HG03575 (cell line): ENCODE results near the gene PIEZO1.

ENCODE experiments used
- ATAC-seq: cut with Tn5 transposase; IDR thresholded peaks from one replicate; pipeline ENCODE4 v1.9.1; 2021; ENCODE audit not compliant: unreplicated experiment, insufficient number of reproducible peaks, low FRiP score; ENCODE audit errors: extremely low read depth

Gene PIEZO1

DNA sequence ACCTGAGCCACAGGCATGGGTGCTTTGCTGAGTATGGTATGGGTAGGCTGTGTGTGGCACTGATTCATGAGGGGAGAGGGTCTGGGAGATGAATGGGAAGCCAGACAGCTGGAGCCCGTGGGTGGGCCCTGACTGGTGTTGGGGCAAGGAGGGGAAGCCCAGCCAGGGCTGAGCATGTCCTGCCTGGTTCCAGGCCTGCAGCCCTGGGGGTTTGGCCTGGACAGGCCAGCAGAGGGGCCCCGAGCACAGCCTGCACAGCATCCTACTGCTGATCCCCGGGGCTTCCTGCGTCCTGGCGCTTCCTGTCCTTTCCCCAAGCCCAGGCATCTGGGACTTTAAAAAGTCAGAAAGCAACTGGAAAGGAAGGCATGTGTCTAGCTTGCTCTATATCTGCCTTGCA is 117.6 kb downstream of the PIEZO1 start:
- no peak for ATAC-seq

DNA sequence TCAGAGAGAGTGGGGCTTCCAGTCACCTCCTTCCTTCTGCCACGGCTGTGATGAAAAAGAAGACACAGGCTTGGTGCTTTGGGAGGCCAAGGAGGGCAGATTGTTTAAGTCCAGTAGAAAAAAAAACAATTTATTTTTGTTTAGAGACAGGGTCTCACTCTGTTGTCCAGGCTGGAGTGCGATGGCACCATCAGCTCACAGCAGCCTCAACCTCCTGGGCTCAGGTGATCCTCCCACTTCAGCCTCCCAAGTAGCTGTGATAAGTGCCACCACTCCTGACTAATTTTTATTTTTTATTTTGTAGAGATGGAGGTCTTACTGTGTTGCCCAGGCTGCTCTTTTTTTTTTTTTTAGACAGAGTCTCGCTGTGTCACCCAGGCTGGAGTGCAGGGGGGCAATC is 119.5 kb downstream of the PIEZO1 start:
- ATAC-seq: no peak
